NCI-H2171 (cell line): ENCODE measurements around the gene SH2D4B.

ENCODE experiments used
- DNase-seq: peaks from one replicate; lab custom pipeline; 2025; lab: John Stamatoyannopoulos, UW

The SH2D4B gene

DNA sequence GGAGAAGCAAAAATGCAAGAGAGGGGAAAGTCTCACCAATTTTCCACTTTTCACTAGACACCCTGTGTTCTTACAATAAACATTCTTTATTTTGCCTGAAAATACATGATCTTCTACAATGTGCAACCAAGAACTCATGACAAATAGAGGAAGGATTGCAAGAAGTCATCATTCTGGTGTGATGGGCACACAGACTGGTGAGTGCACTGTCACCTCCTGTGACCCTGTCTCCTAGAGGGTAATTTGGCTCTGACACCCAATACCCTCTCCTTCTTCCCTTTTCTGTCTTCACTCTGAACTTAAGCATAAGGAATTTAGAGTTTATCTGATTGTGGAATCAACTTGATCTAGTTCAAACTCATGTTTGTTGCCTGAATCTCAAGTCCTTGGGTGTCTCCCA, 153.7 kb downstream of the SH2D4B start:
- DNase-seq, result no peak

DNA sequence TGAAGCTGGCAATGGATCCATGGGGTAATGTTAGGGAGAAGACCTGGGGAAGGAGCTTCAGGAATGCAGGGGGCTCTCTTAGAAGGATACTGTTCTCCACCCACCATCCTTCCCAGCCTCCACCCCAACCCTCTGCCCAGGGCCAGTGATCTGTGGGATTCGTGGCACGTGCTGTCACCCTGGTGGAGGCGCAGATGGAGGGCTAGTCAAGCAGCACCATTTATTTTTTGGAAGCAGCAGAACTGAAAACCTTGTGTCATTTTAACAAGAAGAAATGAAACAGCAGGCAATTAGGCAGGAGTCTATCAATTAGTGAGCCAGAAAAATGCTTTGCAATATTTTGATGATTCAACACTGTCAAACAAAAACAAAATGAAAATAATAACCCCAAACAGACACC, 155.9 kb downstream of the SH2D4B start:
- no peak for DNase-seq

DNA sequence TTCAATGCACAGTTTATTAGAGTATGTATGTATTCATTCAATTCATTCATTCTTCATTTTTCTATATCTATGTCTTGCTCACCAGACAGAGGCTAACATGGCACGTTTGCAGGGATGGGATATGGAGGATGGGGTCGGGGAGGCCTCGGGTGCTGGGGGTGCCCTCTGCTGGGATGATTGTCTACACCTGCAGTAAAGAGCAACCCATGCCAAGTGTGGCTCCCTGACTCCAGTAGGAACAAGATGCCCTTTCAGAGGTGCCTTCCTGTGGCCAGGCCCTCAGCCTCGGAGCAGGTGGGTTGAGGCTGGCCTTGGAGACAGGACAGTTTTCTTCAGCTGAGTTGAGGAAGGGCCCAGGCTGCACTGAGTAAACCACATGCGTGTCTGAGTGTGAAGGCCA, 157.2 kb downstream of the SH2D4B start:
- DNase-seq, result no peak
